Measurements from ENCODE around the gene PCDH12.
A peak's percentile ranks its signal among the peaks of the same experiment; 100 is the strongest.
"Not testable (repeated sequence)": the region's sequence is repeated elsewhere in the genome, so short reads cannot be mapped to it uniquely, and the experiment has no call there.

Gene PCDH12

GRCh38 chr5:141935538-141935937, 22.5 kb downstream of the PCDH12 start:
- DNase-seq, result no peak

GRCh38 chr5:141934099-141934844, 23.7 kb downstream of the PCDH12 start:
- DNase-seq, result no peak

GRCh38 chr5:141933151-141933550, 24.9 kb downstream of the PCDH12 start:
- no peak for DNase-seq

- no peak for DNase-seq
These were observed 26.3 kb downstream of the PCDH12 start for GRCh38 chr5:141931694-141932093.

GRCh38 chr5:141929398-141930058, 28.5 kb downstream of the PCDH12 start:
- no peak for DNase-seq

- DNase-seq, result no peak
These were observed 30.0 kb downstream of the PCDH12 start for GRCh38 chr5:141928051-141928450.

GRCh38 chr5:141926434-141926833, 31.6 kb downstream of the PCDH12 start:
- no peak for DNase-seq

GRCh38 chr5:141923448-141924313, 34.3 kb downstream of the PCDH12 start, which contains the start of gene DELE1:
Gene DELE1, plus strand, starts transcription at chr5:141923871. Its CDS starts 71 bp downstream, at chr5:141923942.
- peak; percentile 99 for DNase-seq

GRCh38 chr5:141922827-141923447, 35.1 kb downstream of the PCDH12 start:
- not testable (repeated sequence) for DNase-seq

GRCh38 chr5:141920771-141921170, 37.2 kb downstream of the PCDH12 start:
- no peak for DNase-seq

- DNase-seq, result no peak
These were observed 38.5 kb downstream of the PCDH12 start for GRCh38 chr5:141919218-141920119.

GRCh38 chr5:141917760-141918159, 40.2 kb downstream of the PCDH12 start:
- DNase-seq, result no peak

- no peak for DNase-seq
These were observed 41.5 kb downstream of the PCDH12 start for GRCh38 chr5:141916522-141916921.

GRCh38 chr5:141915881-141916336, 42.1 kb downstream of the PCDH12 start:
- no peak for DNase-seq

- DNase-seq, result no peak
These were observed 43.2 kb downstream of the PCDH12 start for GRCh38 chr5:141914797-141915196.

GRCh38 chr5:141914199-141914743, 43.7 kb downstream of the PCDH12 start:
- peak; percentile 47 for DNase-seq

GRCh38 chr5:141913560-141914198, 44.3 kb downstream of the PCDH12 start:
- no peak for DNase-seq

- DNase-seq, result no peak
These were observed 47.7 kb downstream of the PCDH12 start for GRCh38 chr5:141910271-141910673.

- DNase-seq, result no peak
These were observed 48.8 kb downstream of the PCDH12 start for GRCh38 chr5:141909212-141909611.

- no peak for DNase-seq
These were observed 49.2 kb downstream of the PCDH12 start for GRCh38 chr5:141908796-141909195.

- no peak for DNase-seq
These were observed 51.0 kb downstream of the PCDH12 start for GRCh38 chr5:141906972-141907371.
